GM18499 (cell line): ENCODE measurements around the gene GHITM.

Experiments
- ATAC-seq: cut with Tn5 transposase; IDR thresholded peaks from one replicate; pipeline ENCODE4 v1.9.1; 2021; ENCODE audit warnings: moderate number of reproducible peaks; ENCODE audit not compliant: insufficient read depth, unreplicated experiment

Gene GHITM

GRCh38 chr10:84196941-84197340 is 57.6 kb downstream of the GHITM start:
- ATAC-seq: no peak

- no peak for ATAC-seq
Measured at GRCh38 chr10:84197643-84198042, 58.3 kb downstream of the GHITM start.

- ATAC-seq: no peak
Measured at GRCh38 chr10:84198206-84198915, 59.1 kb downstream of the GHITM start.

- no peak for ATAC-seq
Measured at GRCh38 chr10:84200537-84201243, 61.4 kb downstream of the GHITM start.

GRCh38 chr10:84201244-84201606 is 61.9 kb downstream of the GHITM start:
- no peak for ATAC-seq

GRCh38 chr10:84201682-84202081 is 62.4 kb downstream of the GHITM start:
- no peak for ATAC-seq

GRCh38 chr10:84202349-84202748 is 63.0 kb downstream of the GHITM start:
- ATAC-seq: no peak
